Stimulated activated CD4-positive, alpha-beta T cell treated with anti-CD3 and anti-CD28 coated beads, Interleukin-1b, Interleukin-23, amount 100 ng/mL, for 4 hours (primary cell): Measurements from ENCODE around the gene LAMTOR3.

ENCODE experiments used
- DNase-seq, 2 donors: peaks; one replicate each; pipeline ENCODE4 v3.0.0-alpha.2; 2020; ENCODE audit warnings: low read depth in 2 of 2

LAMTOR3 gene

DNA sequence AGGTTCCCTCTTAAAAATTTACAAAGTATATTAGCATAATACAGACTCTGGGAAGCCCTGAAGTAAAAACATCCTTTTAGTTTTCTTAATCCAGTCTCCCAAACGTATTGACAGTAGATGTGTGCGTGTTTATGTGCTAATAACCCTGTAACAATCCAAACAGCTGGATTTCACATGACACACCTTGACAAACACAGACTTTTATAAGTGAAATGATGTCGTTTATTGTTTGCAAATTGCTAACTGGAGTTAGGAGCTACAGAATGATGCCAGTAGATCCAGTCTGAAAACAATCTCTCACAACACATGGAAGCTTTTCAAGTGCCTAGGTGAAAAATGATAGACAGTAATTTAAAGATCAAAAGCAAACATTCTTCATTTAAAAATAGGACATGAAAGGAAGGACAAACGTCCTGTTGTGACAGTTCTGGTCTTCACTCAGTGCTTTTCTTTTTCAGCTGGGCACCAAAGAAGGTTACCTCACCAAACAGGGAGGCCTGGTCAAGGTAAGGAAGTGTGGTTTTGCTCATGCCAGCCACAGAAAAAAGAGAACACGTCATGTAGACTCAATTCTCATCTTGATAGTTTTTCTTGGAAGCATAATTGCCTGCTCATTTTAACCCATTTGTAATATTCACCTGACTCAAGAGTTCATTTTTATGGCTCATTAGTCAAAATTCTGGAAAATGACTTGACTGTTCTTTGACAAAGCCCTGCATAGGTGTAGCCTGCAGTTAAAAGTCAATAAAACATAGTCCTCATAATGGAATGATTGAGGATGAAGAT is 32.9 kb downstream of the LAMTOR3 start:
- no peak for DNase-seq

DNA sequence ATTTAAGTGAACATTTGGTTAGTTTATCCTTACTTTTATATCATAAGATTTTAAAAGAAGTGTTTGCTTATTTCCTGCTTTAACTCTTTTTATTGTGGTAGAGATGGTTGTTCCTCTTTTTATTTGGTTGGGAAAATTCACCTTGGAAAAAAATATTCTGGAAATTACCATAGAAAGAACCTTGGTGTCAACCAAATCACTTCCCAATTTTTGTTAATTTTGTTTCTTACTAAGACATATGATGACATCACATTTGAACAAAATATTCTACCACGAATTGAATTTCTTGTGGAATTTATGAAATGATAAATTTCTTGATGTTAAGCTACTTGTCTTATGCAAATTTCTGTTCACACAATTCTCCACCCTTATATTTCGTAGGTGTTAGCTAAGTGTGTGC is 33.7 kb downstream of the LAMTOR3 start:
- DNase-seq = no peak

DNA sequence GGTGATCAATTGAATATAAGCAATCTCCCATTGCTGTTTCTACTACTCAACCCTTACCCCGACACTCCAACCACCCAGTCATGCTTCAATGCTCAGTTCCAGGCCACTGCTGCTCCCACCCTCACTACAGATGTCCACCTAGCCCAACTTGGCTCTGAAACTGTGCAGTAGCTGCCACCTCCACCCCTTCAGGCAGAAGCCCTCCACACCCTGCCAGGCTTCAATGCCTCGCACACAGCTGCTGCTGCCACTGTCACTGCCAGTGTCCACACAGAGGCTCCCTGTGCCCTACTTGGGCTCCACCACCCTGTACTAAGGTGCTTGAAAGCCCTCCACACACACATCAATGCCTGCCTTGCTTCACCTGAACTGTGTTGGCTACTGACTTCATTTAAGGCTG is 34.6 kb downstream of the LAMTOR3 start:
- no peak for DNase-seq

DNA sequence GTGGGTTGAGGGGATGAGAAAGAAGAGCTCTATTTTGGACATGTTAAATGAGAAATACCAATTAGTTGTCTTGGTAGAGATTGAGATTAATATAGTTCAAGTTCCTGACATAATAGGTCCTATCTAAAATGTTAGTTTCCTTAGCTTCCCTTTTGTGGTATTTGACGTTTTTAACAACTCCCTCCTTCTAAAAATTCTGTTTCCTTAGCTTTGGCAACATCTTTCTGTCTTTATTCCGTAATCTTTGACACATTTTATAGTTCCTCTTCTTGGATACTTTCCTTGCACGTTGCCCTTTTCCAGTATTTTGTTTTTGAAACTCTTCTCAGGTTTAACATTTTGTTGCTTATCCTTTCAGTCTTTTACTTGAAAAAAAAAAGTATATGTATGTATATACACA is 36.9 kb downstream of the LAMTOR3 start:
- DNase-seq = no peak

DNA sequence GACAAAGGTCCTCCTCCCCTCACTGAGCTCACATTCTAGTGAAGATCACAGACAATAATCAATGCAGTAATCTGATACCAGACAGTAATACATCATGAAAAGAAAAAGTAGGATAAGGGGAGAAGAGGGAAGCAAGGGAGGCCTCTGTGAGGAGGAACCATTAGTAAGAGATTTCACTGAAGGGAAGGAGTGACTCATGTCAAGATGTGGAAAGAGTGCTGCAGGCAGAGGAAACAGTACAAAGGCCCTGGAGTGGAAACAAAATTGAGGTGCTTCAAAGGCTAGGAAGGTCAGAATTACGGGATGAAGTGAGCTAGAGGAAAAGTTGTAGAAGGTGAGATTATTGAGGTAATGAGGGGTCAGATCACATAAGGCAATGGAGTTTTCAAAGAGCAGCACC is 38.1 kb downstream of the LAMTOR3 start:
- DNase-seq = no peak

DNA sequence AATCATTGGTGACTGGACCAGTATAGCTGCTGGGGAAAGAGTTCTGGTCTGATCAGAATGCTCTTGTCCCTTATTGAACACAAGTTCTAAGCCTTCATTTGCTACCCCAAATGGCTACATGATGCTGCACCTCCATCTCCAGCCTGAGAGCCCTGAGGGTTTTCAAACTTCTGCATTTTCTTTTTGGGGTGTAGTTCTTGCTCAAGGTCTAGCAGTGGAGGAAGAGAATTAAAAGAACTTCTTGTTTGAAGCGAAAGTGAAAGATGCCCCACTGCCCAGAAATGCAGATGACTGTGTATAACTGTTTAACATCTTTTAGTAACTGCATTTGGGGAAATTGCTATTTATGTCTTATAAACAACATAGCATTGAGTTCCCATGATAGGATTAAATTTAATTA is 38.5 kb downstream of the LAMTOR3 start:
- no peak for DNase-seq

DNA sequence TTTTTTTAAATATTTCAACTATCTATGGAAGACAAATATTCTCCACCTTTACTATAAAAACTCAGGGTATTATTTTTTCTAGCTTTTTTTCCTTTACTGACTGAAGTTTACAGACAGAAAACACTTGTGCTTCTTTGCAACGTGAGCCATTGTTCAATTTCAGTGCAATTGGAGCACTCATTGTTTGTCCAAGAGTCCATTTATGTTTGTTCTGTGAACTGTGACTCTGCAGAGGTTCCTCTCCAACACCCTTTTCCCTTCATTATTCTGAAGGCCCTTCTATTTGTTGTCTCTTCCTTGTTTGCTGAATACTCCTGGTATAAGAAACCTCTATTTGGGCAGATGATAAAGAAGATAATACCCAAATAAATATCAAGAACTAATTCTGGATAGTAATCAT is 40.2 kb downstream of the LAMTOR3 start:
- no peak for DNase-seq

DNA sequence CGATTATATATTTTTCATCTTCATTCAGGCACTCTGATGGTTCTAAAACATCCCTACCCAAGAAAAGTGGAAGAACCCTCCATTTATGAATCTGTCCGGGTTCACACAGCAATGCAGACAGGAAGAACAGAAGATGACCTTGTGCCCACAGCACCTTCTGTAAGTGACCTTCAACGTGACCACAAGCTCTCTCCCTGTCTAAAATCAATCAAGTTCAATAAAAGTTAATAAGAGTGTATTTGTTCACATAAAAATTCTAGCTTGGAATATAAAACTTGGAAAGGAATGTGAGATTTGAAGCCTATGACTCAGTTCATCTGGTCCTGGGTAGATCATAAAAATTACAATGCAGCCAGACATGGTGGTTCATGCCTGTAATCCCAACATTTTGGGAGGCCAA is 41.0 kb downstream of the LAMTOR3 start:
- no peak for DNase-seq

DNA sequence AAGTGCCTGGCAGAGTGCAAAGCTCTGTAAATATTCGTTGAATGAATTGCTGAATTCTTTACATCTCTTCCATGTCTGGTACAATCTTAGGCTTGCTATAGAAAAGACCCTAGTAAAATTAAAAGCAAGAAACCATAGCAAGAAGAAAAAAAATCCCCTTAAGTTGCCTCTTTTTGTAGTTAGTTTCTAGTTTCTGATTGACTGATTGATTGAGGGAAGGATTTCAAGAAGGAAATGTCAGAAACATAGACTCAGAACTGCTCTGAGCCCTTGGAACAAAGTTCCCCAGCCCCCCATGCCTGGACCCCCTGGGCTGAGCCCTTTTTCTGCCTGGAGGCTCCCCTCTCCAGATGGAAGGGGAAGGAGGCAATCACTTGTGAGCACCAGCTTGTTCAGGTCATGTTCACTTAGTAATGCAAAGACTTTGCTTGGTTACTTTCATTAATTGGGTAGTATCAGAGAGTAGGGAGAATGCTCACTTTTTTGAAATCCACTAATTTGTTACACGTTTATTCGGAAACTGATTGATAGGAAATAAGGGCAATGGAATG is 42.0 kb downstream of the LAMTOR3 start:
- DNase-seq = no peak

DNA sequence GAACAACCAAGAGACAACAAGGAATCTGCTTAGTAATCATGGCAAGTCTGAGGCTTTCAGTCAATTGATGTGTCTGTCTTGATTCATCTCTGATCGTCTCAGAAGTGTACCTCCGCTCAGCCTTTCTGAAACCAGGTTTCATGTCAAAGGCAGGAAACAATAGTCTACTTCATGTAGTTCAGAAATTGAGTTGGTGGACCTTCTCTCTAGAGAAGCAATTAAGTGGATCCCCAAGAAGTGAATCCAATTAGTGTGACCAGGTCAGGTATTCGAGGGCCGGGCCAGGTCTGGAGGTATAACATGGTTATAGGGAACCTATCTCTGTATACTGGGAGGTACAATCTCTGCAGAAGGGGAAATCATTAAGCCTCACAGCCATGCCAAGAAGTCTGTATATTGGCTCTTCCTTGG is 45.6 kb downstream of the LAMTOR3 start:
- no peak for DNase-seq

DNA sequence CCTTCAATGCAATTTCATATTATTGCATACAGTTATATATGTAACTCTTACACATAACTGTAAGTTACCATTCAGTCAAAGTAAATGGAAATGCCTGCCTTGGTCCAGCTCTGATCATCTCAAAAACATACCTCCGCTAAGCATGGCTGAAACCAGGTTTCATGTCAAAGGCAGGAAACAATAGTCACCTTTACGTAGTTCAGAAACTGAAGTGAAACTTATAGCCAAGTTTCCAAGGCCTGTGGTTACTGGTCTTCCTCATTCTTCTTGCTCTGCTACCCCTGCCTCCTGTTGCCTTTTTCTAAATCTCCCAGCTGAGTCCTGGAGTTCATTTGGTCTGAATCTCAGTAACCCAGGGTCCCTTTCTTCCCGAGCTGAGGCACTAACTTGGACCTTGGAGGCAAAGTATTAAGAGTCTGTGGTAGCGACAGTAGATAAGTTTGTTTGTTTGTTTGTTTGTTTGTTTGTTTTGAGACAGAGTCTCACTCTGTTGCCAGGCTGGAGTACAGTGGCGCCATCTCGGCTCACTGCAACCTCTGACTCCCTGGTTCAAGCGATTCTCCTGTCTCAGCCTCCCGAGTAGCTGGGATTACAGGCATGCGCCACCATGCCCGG is 46.8 kb downstream of the LAMTOR3 start:
- no peak for DNase-seq

DNA sequence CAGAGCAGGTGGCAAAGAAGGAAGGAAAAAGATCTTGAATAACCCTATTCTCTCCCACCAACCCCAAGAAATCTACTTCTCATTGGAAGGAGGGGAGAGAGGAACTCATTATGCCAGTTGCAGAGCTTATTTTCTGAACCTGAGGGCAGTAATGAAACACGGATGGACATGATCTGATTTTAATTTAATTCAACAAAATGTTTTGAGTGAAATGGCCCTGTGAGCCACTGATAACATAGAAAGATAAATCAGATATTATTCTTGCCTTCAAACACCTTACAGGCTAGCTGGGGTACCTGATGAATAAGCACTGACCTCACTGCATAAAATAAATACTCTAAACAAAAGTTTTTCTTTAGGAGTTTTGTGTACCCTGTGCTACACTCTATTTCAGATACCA is 47.3 kb downstream of the LAMTOR3 start:
- no peak for DNase-seq

DNA sequence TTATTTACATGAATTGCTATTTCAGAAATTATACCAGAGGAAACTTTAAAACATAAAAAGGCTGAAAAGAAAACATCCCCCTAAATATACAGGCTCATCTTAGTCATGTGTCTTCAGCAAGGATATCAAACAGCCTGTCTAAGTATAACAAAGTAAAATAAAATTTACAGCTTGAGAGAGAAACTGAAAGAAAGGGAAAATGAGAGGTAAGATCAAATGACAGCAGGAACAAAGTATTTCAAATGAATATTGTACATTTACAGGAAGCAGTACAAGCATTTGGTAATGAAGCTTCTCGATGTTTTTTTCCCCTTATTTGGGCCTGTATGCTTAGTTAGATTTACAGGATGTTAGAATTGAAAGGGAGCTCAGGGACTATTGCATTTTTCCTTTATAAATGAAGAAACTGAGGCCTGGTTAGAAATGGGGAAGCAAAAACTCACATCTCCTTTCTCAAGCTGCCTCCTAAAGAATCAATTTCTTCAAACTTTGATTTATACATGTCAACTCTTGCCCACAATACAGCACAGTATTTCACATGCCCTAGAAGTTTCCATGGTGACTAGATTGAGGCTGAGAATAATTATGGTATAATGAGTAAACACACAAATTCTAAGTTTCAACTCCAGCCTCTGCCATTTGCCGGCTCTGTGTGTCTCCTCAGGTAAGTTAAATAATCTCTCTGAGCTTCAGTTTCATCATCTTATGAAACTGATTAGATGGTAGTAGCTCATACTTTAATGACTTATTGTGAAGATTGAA is 48.3 kb downstream of the LAMTOR3 start:
- no peak for DNase-seq

DNA sequence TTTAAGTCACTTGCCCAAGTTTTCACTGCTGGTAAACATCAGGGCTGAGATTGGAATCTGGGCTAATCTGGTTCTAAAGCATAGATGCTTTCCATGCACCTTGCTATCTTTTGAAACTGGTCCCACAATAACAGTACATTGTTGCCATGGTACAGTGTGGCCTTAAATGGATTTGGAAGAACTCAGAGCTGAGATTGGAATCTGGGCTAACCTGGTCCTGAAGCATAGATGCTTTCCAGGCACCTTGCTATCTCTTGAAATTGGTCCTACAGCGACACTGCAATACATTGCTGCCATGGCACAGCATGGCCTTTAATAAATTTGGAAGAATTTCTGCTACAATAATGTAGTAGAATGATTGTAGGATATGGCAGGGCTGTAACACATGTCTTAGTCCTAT is 49.0 kb downstream of the LAMTOR3 start:
- no peak for DNase-seq

DNA sequence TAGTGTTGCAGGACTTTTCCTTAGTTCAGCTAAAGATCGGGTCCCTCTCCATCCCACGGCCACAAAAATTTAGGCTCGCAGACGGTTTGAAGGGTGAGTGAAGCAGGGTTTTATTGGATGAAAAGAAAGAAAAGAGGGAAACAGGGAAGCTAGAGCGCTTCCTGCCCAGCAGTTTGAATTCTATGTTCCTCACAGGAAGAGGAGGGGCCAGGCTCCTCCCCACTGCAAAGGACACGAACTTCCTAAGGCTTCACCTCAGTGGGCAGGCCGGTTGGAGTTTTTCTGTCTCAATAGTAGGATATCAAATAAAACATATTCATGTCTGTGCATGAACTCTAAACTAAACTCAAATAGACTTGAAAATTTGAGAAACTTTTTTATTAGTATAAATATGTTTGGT is 50.2 kb downstream of the LAMTOR3 start:
- DNase-seq = no peak

DNA sequence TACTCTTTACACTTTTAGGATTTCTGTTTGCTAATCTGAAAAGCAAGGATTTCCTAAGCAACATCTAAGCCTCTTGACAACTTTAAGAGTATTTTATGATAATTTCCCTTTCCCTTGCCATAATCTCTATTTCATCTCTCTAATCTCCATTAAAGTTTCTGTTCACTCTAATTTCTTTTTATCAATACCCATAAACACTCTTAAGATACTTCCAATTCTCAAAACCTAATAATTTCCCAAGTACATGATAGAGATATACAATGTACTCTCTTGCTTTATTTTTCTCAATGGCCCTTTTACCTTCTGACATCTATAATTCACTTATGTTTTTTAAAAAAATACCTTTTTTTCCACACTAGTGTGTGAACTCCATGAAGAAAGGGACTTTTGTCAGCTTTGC is 50.8 kb downstream of the LAMTOR3 start:
- DNase-seq = no peak

DNA sequence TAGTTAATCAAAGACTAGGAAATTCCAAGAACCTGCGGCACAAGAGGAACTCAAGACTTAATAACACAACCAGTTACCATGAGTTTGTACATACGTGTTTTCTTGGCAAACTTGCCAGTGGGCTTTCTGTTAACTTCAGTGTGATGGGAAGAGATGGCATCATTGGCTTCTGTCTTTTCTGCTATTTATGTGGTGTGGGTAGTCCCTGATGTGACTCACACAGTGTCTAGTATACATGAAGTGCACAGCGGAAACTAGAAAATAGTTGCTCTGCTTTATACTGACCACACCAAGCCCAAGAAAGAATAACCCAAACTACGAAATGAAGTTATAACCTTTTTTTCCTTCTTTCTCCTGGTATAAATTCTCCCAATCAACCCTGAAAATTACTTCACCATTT is 53.1 kb downstream of the LAMTOR3 start:
- DNase-seq = no peak

DNA sequence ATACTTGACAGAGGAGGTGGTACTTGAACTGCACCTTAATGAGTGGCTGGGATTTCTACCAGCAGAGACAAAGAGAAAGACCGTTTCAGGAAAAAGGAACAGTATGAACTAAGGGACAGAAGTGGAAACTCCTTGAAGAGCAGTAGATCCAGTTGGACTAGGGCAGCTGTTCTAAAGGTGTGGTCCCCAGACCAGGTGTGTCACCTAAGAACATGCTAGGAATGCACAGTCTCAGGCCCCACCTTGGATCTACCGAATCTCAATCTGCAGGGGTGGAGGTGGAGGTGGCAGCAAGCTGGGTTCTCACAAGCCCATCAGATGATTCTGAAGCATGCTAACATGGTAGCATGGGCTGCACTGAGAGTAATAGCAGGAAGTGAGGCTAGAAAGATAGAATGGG is 55.3 kb downstream of the LAMTOR3 start:
- no peak for DNase-seq

DNA sequence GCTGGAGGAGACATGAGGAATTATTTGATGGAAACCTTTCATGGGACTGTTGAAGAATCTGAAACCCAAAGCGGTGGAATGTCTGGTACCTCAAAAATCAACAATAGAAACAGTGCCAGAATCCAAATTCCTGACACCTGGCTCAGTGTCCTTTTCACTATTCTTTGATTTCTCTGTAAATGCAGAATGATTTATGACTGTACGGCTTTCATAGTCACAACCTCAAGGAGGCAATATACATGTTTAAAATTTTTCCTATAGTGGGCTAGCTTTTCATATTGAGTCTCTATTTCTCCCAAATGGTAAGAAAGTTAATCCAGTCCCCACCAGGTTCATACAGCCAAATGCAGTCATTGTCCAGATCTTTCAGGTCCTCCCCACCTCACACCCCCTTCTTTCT is 58.3 kb downstream of the LAMTOR3 start:
- DNase-seq = no peak

DNA sequence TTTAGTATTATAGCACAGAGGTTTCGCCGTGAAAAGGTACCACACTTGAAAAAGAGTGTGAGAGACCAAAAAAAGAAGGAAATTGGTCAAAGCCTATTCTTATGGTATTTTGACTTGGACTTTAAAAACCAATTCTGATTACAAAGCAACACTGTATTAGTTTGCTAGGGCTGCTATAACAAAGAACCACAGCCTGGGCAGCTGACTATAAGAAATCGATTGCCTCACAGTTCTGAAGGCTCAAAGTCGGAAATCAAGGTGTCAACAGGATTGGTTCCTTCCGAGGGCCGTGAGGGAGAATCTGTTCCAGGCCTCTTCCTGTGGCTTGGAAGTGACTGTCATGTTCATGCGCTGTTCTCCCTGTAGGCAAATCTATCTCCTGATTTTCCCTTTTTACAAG is 59.7 kb downstream of the LAMTOR3 start:
- no peak for DNase-seq

DNA sequence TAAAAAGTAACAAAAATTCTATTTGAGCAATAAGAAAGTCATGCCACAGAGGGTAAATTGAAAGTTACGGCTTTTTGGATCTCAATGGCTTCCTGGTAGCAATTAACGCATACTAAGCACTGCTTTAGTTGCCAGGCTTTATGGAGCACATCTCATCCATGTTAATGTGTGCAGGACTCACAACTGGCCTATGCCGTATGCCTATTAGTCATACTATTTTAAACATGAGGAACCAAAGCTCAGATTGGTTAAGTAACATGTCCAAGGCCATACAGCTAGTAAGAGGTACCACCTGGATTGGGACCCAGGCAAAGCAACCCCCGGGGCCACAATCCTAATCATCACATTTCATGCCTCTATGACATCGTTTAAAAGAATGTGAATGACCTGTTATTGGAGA is 60.5 kb downstream of the LAMTOR3 start:
- no peak for DNase-seq

DNA sequence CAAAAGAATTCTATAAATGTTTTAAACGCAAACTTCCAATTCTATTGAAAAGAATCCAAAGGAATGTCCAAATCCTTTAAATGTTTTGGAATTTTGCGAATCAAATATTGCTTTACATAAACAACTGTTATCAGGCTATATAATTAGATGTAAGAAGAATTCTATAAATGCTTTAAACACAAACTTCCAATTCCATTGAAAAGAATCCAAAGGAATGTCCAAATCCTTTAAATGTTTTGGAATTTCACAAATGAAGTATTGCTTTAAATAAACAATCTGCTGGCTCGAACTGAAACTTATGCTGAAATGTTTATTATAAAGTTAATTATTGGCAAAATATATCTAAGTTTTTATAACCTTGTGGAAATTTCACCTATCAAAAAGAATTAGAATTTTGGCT is 61.5 kb downstream of the LAMTOR3 start:
- DNase-seq = no peak

DNA sequence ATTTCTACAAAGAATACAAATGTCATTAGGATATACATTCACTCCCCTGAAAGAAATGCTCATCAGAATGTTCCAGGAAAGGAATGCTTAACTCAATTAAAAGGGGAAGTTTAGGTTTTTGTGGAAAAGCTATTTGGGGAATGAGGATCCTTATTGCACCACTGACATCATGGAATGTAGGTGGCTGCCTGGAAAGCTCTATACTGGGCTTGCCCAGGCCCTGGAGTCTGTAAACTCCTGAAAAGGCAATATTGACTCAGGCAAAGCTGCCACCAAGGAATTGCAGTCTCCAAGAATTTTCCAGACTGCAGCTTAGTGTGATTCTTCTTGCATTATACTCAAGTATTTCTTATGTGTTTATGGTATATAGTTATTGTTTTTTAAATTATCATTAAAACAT is 61.9 kb downstream of the LAMTOR3 start:
- no peak for DNase-seq
